Liver (tissue), 9 donors: ENCODE results near the gene RBMS2. TPM values are rescaled to one million over a fixed set of nuclear protein-coding genes. Genes with fewer than 3 reads are reported as not detected.

Experiments
- DNase-seq: peaks from one replicate; pipeline ENCODE4 v3.0.0-alpha.2; 2017; ENCODE audit warnings: low spot score
- H3K27ac ChIP-seq, 2 donors: one replicate each; pipeline ENCODE4 v1.7.0; 2013; ENCODE audit warnings: inconsistent platforms in 2 of 2, low read length in 2 of 2, control low read depth in 1 of 2, low read depth in 1 of 2, mild to moderate bottlenecking in 1 of 2
- H3K27me3 ChIP-seq, 4 donors: one replicate each; pipeline versions ENCODE4 v1.6.1 to v1.7.0; 2013; ENCODE audit warnings: low read length in 3 of 4, inconsistent platforms in 1 of 4, mild to moderate bottlenecking in 1 of 4, moderate library complexity in 1 of 4; ENCODE audit not compliant: control insufficient read depth in 4 of 4, insufficient read depth in 4 of 4
- H3K36me3 ChIP-seq, 4 donors: one replicate each; pipeline versions ENCODE4 v1.6.1 to v1.7.0; 2013; ENCODE audit warnings: low read length in 3 of 4, mild to moderate bottlenecking in 3 of 4, low read depth in 1 of 4, moderate library complexity in 1 of 4; ENCODE audit not compliant: control insufficient read depth in 4 of 4, insufficient read depth in 3 of 4
- H3K4me1 ChIP-seq, 4 donors: one replicate each; pipeline versions ENCODE4 v1.6.1 to v1.7.0; 2013; ENCODE audit warnings: low read length in 3 of 4, mild to moderate bottlenecking in 3 of 4, moderate library complexity in 1 of 4; ENCODE audit not compliant: control insufficient read depth in 4 of 4, insufficient read depth in 4 of 4
- H3K4me3 ChIP-seq, 3 donors: one replicate each; pipeline versions ENCODE4 v1.6.1 to v1.7.0; 2013; ENCODE audit warnings: low read length in 3 of 3, control low read depth in 1 of 3, low read depth in 1 of 3, mild to moderate bottlenecking in 1 of 3
- H3K9ac ChIP-seq, 2 donors: one replicate each; pipeline ENCODE4 v1.7.0; 2013; ENCODE audit warnings: low read length in 2 of 2, mild to moderate bottlenecking in 2 of 2, moderate library complexity in 2 of 2, control low read depth in 1 of 2, low read depth in 1 of 2
- H3K9me3 ChIP-seq, 4 donors: one replicate each; pipeline versions ENCODE4 v1.6.1 to v1.7.0; 2013; ENCODE audit warnings: low read length in 3 of 4; ENCODE audit not compliant: control insufficient read depth in 4 of 4
- ATF3 ChIP-seq: IDR thresholded peaks from 2 replicates; pipeline ENCODE4 v1.6.1; 2016; ENCODE audit warnings: antibody characterized with exemption
- CTCF ChIP-seq: fragments of 150-350 bp; IDR thresholded peaks from 2 replicates; pipeline ENCODE4 v1.5.1; 2017; ENCODE audit warnings: improper control_type of control experiment, low read depth, low read length; ENCODE audit not compliant: missing input control
- EGR1 ChIP-seq, 2 donors: IDR thresholded peaks; 2 replicates each; pipeline ENCODE4 v1.6.1; 2016 to 2018; ENCODE audit warnings: antibody characterized with exemption in 2 of 2, low read depth in 2 of 2
- FOXA1 ChIP-seq: IDR thresholded peaks from 2 replicates; pipeline ENCODE4 v1.6.1; 2016; ENCODE audit warnings: antibody characterized with exemption
- FOXA2 ChIP-seq: IDR thresholded peaks from 2 replicates; pipeline ENCODE4 v1.6.1; 2016; ENCODE audit warnings: antibody characterized with exemption
- HNF4A ChIP-seq, 2 donors: conservative IDR thresholded peaks; 2 replicates each; pipeline ENCODE4 v1.6.1; 2016; ENCODE audit warnings: antibody characterized with exemption in 2 of 2, mild to moderate bottlenecking in 2 of 2
- HNF4G ChIP-seq: IDR thresholded peaks from 2 replicates; pipeline ENCODE4 v1.6.1; 2016; ENCODE audit warnings: antibody characterized with exemption
- JUND ChIP-seq, 2 donors: IDR thresholded peaks; 2 replicates each; pipeline ENCODE4 v1.6.1; 2016; ENCODE audit warnings: antibody characterized with exemption in 2 of 2
- MAX ChIP-seq: IDR thresholded peaks from 2 replicates; pipeline ENCODE4 v1.6.1; 2016; ENCODE audit warnings: antibody characterized with exemption
- NR2F2 ChIP-seq: IDR thresholded peaks from 2 replicates; pipeline ENCODE4 v1.6.1; 2016; ENCODE audit warnings: antibody characterized with exemption
- REST ChIP-seq: IDR thresholded peaks from 2 replicates; pipeline ENCODE4 v1.6.1; 2016; ENCODE audit warnings: antibody characterized with exemption, mild to moderate bottlenecking
- RXRA ChIP-seq, 2 donors: IDR thresholded peaks; 2 replicates each; pipeline ENCODE4 v1.6.1; 2017 to 2018; ENCODE audit warnings: antibody characterized with exemption in 2 of 2, mild to moderate bottlenecking in 1 of 2
- SP1 ChIP-seq: IDR thresholded peaks from 2 replicates; pipeline ENCODE4 v1.6.1; 2018; ENCODE audit warnings: antibody characterized with exemption, mild to moderate bottlenecking
- TAF1 ChIP-seq: conservative IDR thresholded peaks from 2 replicates; pipeline ENCODE4 v1.6.1; 2016; ENCODE audit warnings: antibody characterized with exemption, mild to moderate bottlenecking
- YY1 ChIP-seq: IDR thresholded peaks from 2 replicates; pipeline ENCODE4 v1.6.1; 2016; ENCODE audit warnings: antibody characterized with exemption, mild to moderate bottlenecking
- ZBTB33 ChIP-seq: IDR thresholded peaks from 2 replicates; pipeline ENCODE4 v1.6.1; 2016; ENCODE audit warnings: antibody characterized with exemption
- WGBS: extraction: QIAGEN DNeasy Blood & Tissue Kit; methylation state at CpG from one replicate; pipeline ENCODE4 v1.1.7; 2013; 5-methylcytosine and 5-hydroxymethylcytosine counted together
- polyA plus RNA-seq, 2 donors: library from polyadenylated mRNA; stranded (reverse) in 1 of 2; unstranded in 1 of 2; fragments of 200-250 nt in 1 of 2; fragments of >200 nt in 1 of 2; fragmentation: Nextera tagmentation in 1 of 2; extraction: Ambion mirVana in 1 of 2; gene quantifications; one replicate each; pipeline versions ENCODE4 v1.2.1 to v1.2.3, GENCODE V29; 2013 to 2015
- total RNA-seq, 2 donors: library from RNA; depleted of rRNA; stranded (reverse); fragments of >200 nt; gene quantifications; one replicate each; pipeline ENCODE4 v1.2.3, GENCODE V29; 2014
- donor health status: healthy.
- donor health status: healthy.
- donor health status: healthy.
- donor health status: healthy.
- donor health status: healthy.

RBMS2 gene
- total and polyA plus RNA-seq, 4 donors: 1.2 to 3.8 (median 1.8) TPM

- no peaks in the 10 kb centered on the region for H3K36me3 ChIP-seq
- H3K4me3 ChIP-seq: no peak overlapping the region
- TF ChIP-seq FOXA2 (no peak), JUND (IDR thresholded peaks at IDR 0.05) (no peak), NR2F2 (no peak), RXRA (IDR thresholded peaks at IDR 0.05) (no peak), FOXA1 (no peak), REST (no peak), TAF1 (no peak)
- DNase-seq: no peak
- 93% methylated on average over 3 of the region's 3 CpGs for WGBS
- H3K9me3 ChIP-seq: no peaks in the 10 kb centered on the region
- H3K27ac ChIP-seq: no peak overlapping the region
- H3K4me1 ChIP-seq: no peaks in the 10 kb centered on the region
- H3K9ac ChIP-seq: no peak overlapping the region
- no peaks in the 10 kb centered on the region for H3K27me3 ChIP-seq
These were observed 23.5 kb downstream of the RBMS2 start for GRCh38 chr12:56545023-56545604.

GRCh38 chr12:56546680-56547079, 25.1 kb downstream of the RBMS2 start:
- H3K9me3 ChIP-seq: no peaks in the 10 kb centered on the region
- TF ChIP-seq YY1 (no peak), RXRA (IDR thresholded peaks at IDR 0.05) (no peak), MAX (no peak), ATF3 (no peak), JUND (IDR thresholded peaks at IDR 0.05) (no peak), ZBTB33 (no peak), EGR1 (IDR thresholded peaks at IDR 0.05; ENCODE audit: low read depth in 2 of 2) (no peak), HNF4G (no peak), NR2F2 (no peak), SP1 (no peak), CTCF (no peak), HNF4A (conservative IDR thresholded peaks at IDR 0.05) (no peak)
- H3K4me1 ChIP-seq: no peaks in the 10 kb centered on the region
- H3K27me3 ChIP-seq: no peaks in the 10 kb centered on the region
- no peaks in the 10 kb centered on the region for H3K36me3 ChIP-seq
- 86% methylated on average over 5 of the region's 5 CpGs for WGBS
- no peak overlapping the region for H3K4me3 ChIP-seq
- no peak overlapping the region for H3K9ac ChIP-seq
- DNase-seq: no peak
- H3K27ac ChIP-seq: no peak overlapping the region
